Measurements from ENCODE around the gene PRKAR2A.

DNA sequence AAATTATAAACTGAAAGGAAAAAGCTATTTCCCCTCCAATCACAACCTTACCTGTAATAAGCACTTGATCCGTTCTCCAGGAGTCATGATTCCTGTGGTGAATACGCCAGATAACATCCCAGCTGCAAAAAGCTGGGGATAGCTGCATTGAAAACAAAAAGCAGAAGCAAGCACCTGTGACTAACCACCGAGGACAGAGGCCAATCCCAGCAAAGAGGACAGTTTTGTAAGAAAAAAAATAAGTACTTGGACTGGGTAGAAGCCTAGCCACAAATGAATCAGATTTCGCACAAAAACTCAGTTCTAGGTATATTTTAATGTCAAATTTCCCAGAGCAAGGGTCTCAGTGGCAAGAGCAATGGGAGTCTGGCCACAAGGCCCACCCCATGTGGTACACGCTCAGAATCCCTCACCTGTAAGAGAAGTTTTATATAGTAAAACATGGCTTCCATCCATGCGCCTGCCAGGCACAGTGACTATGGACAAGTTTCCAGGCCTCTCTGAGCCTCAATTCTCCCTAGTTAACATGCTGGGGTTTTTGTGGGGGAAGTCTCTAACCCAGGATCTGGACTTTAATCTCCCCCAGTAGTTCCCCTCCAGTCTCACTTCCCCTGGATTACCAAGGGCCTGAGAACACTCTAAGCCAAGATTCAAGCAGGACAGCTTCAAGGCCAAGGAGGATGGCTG is 31.8 kb upstream of the PRKAR2A start:
- TF ChIP-seq, protein P1, sequence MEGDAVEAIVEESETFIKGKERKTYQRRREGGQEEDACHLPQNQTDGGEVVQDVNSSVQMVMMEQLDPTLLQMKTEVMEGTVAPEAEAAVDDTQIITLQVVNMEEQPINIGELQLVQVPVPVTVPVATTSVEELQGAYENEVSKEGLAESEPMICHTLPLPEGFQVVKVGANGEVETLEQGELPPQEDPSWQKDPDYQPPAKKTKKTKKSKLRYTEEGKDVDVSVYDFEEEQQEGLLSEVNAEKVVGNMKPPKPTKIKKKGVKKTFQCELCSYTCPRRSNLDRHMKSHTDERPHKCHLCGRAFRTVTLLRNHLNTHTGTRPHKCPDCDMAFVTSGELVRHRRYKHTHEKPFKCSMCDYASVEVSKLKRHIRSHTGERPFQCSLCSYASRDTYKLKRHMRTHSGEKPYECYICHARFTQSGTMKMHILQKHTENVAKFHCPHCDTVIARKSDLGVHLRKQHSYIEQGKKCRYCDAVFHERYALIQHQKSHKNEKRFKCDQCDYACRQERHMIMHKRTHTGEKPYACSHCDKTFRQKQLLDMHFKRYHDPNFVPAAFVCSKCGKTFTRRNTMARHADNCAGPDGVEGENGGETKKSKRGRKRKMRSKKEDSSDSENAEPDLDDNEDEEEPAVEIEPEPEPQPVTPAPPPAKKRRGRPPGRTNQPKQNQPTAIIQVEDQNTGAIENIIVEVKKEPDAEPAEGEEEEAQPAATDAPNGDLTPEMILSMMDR (IDR thresholded peaks at IDR 0.05): no peak
- TF ChIP-seq POLR2A (IDR thresholded peaks at IDR 0.05): no peak
